ENCODE measurements around the gene PARP14. TPM values are rescaled to one million over a fixed set of nuclear protein-coding genes. Genes with fewer than 3 reads are reported as not detected.

The PARP14 gene
- total and polyA plus RNA-seq, 10 of the 15 experiments (the other 5 are each of a cell fraction or from before 2014, with no cell fraction given) = 21.6 to 189 (median 92.7) TPM

GRCh38 chr3:122776675-122777468 is 96.2 kb downstream of the PARP14 start:
- 62% methylated on average over 5 of the region's 5 CpGs for WGBS (ENCODE audit: insufficient coverage, insufficient replicate concordance, low lambda C conversion rate, missing lambda C conversion rate)
- no peak overlapping the region for H3K4me3 ChIP-seq
- no peaks in the 10 kb centered on the region for H3K36me3 ChIP-seq (ENCODE audit: control insufficient read depth in 2 of 2, insufficient read depth in 2 of 2, low read length in 1 of 2)
- peaks cover 16% of the 10 kb centered on the region for H3K4me1 ChIP-seq (ENCODE audit: control insufficient read depth, insufficient read depth, low read length)
- FAIRE-seq (no peak), DNase-seq (ENCODE audit: low read depth, low spot score) (no peak), ATAC-seq (no peak)
- SMC1A ChIA-PET (ENCODE audit: uncharacterized antibody, unreplicated experiment) = interaction anchor here (0.7 to 2.5 kb wide), 7 partner anchors 7 to 93 kb away, joined by 3 to 11 read pairs (median 3); partner anchors contain the start of gene HSPBAP1
- no peaks in the 10 kb centered on the region for H3K79me2 ChIP-seq (ENCODE audit: control insufficient read depth, insufficient read depth, low read length)
- no peaks in the 10 kb centered on the region for H3K9me3 ChIP-seq (replicated peaks; ENCODE audit: control insufficient read depth, insufficient read depth, low read length)
- no peaks in the 10 kb centered on the region for H3K27me3 ChIP-seq (replicated peaks in 1 of 2; ENCODE audit: control insufficient read depth in 2 of 2, insufficient read depth in 2 of 2, low read length in 1 of 2)
- RAD21 ChIA-PET (ENCODE audit: unreplicated experiment) = interaction anchor here (0.6 to 1.1 kb wide), 3 partner anchors 17 to 211 kb away, joined by 3 to 6 read pairs (median 3); partner anchors contain the start of gene HSPBAP1
- H3K9ac ChIP-seq (ENCODE audit: control insufficient read depth, insufficient read depth, low read length) = no peak overlapping the region
- TF ChIP-seq CUX1 (IDR thresholded peaks at IDR 0.05; ENCODE audit: insufficient replicate concordance, low read depth, low read length) (no peak), TBL1XR1 (IDR thresholded peaks at IDR 0.05; ENCODE audit: low read depth, low read length) (no peak), KLF5 (IDR thresholded peaks at IDR 0.05; ENCODE audit: partially characterized antibody) (no peak), JUNB (IDR thresholded peaks at IDR 0.05) (no peak), EZH2 (IDR thresholded peaks at IDR 0.05; ENCODE audit: borderline replicate concordance, control insufficient read depth, low read depth, low read length) (no peak), DPF2 (IDR thresholded peaks at IDR 0.05) (no peak), IKZF1 (conservative IDR thresholded peaks at IDR 0.05) (no peak)
- TF ChIP-seq, protein P1, sequence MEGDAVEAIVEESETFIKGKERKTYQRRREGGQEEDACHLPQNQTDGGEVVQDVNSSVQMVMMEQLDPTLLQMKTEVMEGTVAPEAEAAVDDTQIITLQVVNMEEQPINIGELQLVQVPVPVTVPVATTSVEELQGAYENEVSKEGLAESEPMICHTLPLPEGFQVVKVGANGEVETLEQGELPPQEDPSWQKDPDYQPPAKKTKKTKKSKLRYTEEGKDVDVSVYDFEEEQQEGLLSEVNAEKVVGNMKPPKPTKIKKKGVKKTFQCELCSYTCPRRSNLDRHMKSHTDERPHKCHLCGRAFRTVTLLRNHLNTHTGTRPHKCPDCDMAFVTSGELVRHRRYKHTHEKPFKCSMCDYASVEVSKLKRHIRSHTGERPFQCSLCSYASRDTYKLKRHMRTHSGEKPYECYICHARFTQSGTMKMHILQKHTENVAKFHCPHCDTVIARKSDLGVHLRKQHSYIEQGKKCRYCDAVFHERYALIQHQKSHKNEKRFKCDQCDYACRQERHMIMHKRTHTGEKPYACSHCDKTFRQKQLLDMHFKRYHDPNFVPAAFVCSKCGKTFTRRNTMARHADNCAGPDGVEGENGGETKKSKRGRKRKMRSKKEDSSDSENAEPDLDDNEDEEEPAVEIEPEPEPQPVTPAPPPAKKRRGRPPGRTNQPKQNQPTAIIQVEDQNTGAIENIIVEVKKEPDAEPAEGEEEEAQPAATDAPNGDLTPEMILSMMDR (IDR thresholded peaks at IDR 0.05 in 2 of 3, conservative IDR thresholded peaks at IDR 0.05 in 1 of 3; ENCODE audit: control insufficient read depth in 2 of 3, extremely low read depth in 1 of 3, insufficient read depth in 1 of 3, low read depth in 3 of 3, low read length in 3 of 3) = no peak
- TF ChIP-seq, protein P2, sequence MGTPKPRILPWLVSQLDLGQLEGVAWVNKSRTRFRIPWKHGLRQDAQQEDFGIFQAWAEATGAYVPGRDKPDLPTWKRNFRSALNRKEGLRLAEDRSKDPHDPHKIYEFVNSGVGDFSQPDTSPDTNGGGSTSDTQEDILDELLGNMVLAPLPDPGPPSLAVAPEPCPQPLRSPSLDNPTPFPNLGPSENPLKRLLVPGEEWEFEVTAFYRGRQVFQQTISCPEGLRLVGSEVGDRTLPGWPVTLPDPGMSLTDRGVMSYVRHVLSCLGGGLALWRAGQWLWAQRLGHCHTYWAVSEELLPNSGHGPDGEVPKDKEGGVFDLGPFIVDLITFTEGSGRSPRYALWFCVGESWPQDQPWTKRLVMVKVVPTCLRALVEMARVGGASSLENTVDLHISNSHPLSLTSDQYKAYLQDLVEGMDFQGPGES (IDR thresholded peaks at IDR 0.05) = no peak
- POLR2A ChIA-PET = interaction anchor here (0.6 kb wide), 1 partner anchor 56 kb away, joined by 3 read pairs; no protein-coding TSS in a partner anchor
- BruUV-seq (replicated peaks) = no TSS peak
- H2AFZ ChIP-seq (ENCODE audit: control insufficient read depth, low read depth, low read length) = no peak overlapping the region
- H4K20me1 ChIP-seq (ENCODE audit: control insufficient read depth, insufficient read depth) = no peaks in the 10 kb centered on the region
- intact Hi-C loops (cut with micrococcal nuclease; ENCODE audit: unreplicated experiment) (no loop called here), in situ Hi-C loops (cut with MboI) (no loop called here)
- H3K27ac ChIP-seq (ENCODE audit: control insufficient read depth, insufficient read depth) = peak overlapping the region; percentile 24; the same call in 1 of the 2 replicates
- CTCF ChIA-PET = interaction anchor here (0.8 to 1.3 kb wide), 5 partner anchors 13 to 170 kb away, joined by 3 to 7 read pairs (median 3); no protein-coding TSS in a partner anchor
- no peak overlapping the region for H3K4me2 ChIP-seq (ENCODE audit: control insufficient read depth, insufficient read depth)

Data from GM12878 (cell line).